Esophagus squamous epithelium (tissue), 4 donors: ENCODE measurements around the gene NPIPA7.
"Not testable (repeated sequence)": the region's sequence is repeated elsewhere in the genome, so short reads cannot be mapped to it uniquely, and the experiment has no call there.

Experiments
- POLR2A ChIP-seq, 4 donors: fragments of 450-650 bp; IDR thresholded peaks; one replicate each; pipeline ENCODE4 v1.6.1; 2017; ENCODE audit warnings: antibody characterized with exemption in 4 of 4, mild to moderate bottlenecking in 4 of 4, moderate library complexity in 3 of 4
- TF ChIP-seq, protein P1 (sequence below), 6 experiments: fragments of 450-650 bp in 4 of 6; fragments of 200-600 bp in 2 of 6; sonication (generic) in 2 of 6; IDR thresholded peaks; one replicate each; pipeline ENCODE4 v1.5.1; 2016 to 2019; ENCODE audit warnings: antibody characterized with exemption in 6 of 6, mild to moderate bottlenecking in 4 of 6, moderate library complexity in 4 of 6

DNA sequence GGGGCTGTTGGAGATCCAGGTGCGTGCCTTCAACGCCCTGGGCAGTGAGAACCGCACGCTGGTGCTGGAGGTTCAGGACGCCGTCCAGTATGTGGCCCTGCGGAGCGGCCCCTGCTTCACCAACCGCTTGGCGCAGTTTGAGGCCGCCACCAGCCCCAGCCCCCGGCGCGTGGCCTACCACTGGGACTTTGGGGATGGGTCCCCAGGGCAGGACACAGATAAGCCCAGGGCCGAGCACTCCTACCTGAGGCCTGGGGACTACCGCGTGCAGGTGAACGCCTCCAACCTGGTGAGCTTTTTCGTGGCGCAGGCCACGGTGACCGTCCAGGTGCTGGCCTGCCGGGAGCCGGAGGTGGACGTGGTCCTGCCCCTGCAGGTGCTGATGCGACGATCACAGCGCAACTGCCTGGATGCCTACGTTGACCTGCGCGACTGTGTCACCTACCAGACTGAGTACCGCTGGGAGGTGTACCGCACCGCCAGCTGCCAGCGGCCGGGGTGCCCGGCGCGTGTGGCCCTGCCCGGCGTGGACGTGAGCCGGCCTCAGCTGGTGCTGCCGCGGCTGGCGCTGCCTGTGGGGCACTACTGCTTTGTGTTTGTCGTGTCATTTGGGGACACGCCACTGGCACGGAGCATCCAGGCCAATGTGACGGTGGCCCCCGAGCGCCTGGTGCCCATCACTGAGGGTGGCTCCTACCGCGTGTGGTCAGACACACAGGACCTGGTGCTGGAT is 12.2 kb upstream of the NPIPA7 start:
- TF ChIP-seq, protein P1, sequence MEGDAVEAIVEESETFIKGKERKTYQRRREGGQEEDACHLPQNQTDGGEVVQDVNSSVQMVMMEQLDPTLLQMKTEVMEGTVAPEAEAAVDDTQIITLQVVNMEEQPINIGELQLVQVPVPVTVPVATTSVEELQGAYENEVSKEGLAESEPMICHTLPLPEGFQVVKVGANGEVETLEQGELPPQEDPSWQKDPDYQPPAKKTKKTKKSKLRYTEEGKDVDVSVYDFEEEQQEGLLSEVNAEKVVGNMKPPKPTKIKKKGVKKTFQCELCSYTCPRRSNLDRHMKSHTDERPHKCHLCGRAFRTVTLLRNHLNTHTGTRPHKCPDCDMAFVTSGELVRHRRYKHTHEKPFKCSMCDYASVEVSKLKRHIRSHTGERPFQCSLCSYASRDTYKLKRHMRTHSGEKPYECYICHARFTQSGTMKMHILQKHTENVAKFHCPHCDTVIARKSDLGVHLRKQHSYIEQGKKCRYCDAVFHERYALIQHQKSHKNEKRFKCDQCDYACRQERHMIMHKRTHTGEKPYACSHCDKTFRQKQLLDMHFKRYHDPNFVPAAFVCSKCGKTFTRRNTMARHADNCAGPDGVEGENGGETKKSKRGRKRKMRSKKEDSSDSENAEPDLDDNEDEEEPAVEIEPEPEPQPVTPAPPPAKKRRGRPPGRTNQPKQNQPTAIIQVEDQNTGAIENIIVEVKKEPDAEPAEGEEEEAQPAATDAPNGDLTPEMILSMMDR (IDR thresholded peaks at IDR 0.05), result not testable (repeated sequence)
- TF ChIP-seq POLR2A (IDR thresholded peaks at IDR 0.05), result not testable (repeated sequence)
